NCI-H69 (cell line): ENCODE data around the gene TMEM132C.

ENCODE experiments used
- DNase-seq: peaks from one replicate; lab custom pipeline; 2025; lab: John Stamatoyannopoulos, UW

TMEM132C gene

DNA sequence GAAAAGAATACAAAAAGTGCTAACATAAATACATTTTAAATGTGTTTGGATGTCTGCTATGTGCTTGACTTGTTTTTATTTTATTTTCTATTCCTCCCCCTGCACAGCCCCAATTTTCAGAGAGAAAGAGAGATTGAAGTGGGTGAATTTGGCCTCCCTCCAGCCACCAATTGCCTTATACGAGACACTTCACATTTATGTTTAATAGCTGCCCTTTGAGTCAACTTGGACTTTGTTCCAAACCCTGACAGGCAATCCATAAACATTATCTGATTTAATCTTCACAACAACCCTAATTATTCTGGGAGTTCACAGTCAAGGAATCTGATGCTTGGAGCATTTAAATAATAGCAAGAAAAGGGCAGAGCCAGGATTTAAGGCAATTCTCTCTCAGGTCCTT, 395.1 kb downstream of the TMEM132C start:
- DNase-seq = peak; percentile 84

DNA sequence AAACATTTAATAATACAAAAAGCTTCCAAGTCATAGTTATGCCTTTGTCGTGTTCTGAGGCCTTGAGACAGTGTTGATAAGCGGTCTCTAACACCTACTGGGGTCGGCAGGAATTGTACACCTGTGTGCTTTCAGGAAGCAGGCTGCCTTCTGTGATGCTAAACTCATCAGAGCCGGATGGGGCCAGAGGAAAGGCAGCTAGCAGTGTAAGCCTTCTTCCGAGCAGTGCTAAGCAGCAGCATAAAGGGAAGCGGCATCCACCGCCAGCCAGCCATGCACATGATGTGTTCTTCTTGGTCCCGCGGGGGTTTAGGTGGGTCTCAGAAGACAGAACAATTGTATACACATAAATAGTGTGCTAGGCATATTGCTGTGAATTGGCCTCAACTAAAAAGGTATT, 397.5 kb downstream of the TMEM132C start:
- no peak for DNase-seq

DNA sequence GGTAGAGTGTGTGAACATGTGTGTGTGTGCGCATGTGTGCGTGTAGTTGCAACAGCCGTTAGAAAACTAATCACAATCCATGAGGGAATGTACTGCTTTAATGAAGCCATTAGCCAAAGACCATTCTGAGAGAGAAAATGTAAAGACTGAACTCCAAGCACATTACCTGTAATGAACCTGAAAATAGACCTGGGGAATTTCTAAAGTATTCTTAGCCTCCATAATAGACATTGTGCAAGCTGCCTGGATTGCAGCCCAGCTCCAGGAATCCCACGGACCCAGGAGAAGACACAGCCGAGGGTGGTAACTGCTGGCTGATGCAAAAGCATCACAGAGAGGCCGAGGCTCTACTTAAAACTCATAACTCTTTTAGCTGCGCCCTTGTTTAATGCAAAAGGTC, 400.2 kb downstream of the TMEM132C start:
- no peak for DNase-seq

DNA sequence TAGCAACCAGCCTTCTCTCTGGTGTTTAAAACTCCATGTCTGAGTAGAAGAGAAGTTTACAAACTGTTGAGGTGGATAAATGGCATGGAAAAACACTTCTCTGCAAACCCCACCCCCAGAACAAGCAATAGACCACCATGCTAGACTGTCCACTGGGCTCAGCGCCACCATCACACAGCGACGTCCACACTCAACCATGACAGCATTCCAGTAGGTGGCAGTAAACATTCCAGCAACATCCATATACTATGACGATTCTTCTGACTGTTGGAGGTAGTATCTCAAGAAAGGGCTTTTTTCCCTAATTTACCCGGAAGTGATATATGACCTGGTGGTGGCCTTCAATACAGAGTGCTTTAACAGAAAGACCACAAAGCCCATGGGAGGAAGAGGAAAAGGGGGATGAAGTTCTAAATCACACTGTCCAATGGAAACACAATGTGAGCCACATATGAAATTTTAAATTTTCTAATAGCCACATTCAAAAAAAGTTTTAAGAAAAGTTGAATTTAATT, 404.6 kb downstream of the TMEM132C start:
- no peak for DNase-seq

DNA sequence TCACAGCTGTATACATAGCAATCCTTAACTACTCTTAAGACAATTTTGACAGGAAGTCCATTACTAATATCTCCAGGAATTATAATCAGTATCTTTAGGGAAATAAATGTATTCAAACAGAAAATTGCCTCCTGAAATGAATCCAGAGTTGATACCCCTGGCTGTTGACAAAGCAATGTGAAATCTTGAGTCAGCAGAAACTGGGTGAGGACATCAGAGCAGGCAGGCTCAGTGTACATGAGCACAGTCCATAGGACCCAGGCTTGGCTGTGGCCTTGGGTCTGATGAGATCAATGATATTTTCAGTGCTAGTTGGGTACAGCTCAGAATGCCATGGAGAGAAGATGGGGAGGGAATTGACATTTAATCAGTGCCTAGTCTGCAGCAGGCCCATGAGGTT, 405.5 kb downstream of the TMEM132C start:
- no peak for DNase-seq

DNA sequence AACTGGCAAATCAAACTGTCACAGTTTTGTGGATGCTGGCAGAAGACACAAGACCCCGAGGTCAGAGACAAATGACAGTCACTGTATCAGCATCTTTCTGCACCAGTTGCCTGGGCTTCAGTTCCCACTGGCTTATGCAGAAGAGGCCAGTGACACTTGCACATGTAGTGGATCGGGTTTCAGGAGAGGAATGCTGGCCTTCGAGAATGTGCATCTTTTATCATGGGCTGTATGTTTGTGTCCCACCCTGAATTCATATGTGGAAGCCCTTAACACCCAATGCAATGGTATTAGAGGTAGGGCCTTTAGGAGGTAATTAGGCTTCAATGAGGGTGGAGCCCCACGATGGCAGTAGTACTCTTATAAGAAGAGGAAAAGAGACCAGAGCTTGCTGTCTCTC, 405.9 kb downstream of the TMEM132C start:
- DNase-seq = no peak

DNA sequence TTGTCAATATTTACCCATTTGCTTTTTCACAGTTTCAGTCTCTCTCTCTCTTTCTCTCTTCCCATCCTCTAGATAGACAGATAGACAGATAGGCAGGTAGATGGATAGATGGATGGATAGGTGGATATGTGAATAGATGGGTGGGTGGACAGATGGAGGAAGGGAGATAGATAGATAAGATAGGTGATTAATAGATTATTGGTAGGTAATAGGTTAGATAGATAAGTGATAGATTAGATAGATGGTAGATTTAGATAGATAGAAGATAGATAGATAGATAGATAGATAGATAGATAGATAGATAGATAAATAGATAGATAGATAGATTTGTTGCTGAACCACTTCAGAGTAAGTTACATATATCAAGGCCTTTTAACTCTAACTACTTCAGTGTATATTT, 408.6 kb downstream of the TMEM132C start:
- no peak for DNase-seq

DNA sequence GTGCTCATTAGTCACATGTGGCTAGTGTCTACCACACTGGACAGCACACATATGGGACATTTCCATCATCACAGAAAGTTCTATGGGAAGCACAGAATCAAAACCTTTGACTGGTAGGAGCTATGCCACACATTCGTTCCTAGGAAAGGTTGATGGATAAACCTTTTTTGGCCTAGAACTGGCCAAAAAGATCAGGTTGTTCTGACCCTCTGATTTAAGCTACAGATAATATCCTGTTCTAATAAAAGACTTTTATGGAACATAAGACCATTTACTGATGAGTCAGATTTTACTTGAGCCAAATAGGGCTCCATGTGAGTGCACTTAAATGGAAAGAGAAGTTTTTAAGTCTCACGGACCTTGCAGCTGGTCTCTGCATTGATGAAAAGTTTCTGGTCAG, 413.6 kb downstream of the TMEM132C start:
- DNase-seq = no peak

DNA sequence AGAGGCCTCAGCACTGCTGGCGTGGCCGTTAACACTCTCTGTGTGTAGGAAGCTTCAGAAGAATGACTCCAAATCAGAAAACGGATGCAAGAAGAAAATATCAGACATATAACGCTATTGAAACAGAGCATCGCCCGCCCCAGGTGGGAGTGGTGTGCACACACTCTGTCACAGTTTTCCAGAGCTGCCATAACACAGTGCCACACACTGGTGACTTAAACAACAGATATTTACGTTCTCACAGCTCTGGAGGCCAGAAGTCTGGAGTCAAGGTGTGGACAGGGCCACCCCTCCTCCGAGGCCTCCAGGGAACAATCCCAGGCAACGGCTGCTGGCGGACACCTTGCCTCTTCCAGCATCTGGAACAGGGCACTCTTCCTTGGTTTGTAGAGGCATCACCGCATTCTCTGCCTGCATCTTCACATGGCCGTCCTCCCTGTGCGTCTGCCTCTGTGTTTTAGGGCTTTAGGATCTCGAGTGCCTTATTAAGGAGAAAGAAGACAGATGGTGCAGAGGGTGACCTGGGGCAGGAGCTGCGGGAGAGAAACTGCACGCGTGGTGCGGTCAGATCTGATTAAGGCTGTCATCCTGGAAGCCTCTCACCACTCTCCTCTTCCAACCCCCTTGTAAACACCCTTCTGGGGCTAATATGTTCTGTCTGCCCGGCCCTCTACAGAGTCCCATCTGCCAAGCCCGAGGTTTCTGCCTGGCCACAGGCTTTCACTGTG, 415.7 kb downstream of the TMEM132C start:
- DNase-seq = peak; percentile 25

DNA sequence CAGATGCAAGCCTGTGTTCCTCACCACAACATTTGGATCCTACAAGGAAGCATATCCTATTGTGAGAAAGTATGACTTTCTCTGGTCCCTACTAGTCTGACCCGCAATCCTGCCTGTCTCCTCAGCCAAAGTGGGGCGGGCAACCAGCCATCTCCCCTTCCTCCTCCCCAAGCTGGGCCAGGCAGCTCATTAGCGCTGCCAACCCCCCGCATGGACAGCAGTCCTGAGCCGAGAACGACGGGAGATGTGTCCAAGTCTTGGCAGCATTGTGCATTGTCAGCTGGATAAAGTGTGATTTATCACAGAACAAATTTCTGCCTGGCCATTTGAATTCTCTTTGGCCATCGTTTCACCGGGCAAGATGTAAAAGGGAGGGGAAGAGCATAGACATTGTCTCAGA, 417.4 kb downstream of the TMEM132C start:
- no peak for DNase-seq

DNA sequence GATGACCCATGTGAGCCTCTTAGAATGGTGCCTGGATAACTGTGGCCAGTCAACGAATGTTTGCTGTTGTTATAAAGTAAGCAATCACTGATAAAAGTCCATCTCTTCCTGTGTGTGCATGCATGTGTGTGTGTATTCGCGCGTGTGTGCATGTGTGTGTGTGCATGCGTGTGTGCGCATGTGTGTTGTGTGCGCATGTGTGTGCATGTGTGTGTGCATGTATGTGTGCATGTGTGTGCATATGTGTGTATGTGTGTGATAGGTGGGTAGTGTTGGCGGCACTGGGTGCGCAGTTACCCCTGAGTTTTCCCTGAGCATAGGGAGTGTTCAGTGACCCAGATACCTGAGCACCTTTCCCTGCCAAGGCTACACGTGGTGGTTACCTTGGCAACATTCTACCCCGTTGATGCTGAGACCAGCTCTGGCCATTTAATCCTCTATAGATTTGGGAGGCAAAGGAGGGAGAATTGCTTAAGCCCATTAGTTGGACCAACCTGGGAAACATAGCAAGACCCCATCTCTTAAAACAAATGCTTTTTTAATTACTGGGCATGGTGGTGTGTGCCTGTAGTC, 419.0 kb downstream of the TMEM132C start:
- no peak for DNase-seq

DNA sequence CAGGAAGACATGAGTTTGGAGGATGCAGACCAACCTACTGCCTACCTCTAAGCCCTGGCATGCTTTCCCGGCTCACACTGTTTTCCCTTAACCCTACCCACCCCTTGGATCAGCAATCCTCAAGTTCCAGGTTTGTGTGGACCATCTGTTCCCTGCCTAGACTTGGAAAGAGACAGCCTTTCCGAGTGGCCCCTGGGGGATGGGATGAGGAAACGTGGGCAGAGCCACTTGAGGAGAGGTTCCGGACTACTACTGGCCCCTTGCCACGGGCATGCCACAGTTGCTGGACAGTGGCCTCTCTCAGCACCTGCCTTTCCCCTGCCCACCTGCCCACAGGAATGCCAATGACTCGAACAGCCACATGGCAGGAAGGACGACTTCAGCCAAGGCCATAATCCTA, 420.9 kb downstream of the TMEM132C start:
- DNase-seq = peak; percentile 18

DNA sequence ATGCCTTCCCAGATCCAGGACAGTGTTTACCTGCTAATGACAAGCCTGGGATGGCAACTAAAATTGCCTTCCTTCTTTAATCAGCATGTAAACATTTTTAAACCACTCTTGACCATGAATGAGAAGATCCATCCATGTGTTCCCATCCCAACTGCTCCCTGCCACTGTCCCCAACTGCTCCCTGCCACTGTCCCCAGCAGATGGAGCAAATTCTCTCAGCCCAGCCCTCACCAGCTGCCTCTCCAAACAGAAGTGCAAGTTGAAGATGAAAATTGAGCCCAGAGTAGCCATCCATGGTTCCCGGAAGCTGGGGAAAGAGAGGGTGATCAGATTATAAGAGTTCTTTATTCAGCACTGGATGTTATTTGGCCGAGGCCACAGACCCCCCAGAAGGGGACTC, 423.7 kb downstream of the TMEM132C start:
- peak; percentile 22 for DNase-seq

DNA sequence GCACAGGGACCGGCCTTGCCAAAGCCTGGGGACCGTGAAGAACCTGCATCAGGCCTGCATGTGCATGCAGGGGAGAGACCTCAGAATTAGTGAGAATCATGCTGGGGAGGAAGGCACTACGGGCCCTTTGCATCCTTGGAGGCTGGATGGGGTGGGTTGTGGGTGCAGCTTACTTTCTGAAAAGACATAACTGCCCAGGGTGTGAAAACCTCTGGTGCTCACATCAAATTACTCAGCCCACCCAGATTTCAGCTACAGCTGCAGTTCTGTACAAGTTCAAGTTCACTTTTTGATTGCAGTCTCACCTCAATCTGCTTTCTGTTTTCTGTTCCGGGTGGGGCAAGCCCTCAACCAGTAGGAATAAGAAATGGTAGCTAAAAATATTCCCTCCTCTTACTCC, 426.1 kb downstream of the TMEM132C start:
- no peak for DNase-seq

DNA sequence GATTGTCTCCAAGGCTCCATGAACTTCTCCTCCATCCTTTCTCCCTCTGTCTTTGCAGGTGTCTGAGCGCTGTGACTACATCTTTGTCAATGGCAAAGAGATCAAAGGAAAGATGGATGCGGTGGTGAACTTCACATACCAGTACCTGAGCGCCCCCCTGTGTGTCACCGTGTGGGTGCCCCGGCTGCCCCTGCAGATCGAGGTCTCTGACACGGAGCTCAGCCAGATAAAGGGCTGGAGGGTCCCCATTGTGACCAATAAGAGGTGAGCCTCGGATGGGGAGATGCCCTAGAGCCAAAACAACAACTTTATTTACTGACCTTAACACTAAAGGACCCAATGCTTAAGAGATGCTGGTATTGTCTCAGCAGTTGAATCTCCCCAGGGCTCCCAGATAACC, 426.8 kb downstream of the TMEM132C start:
- DNase-seq = no peak

DNA sequence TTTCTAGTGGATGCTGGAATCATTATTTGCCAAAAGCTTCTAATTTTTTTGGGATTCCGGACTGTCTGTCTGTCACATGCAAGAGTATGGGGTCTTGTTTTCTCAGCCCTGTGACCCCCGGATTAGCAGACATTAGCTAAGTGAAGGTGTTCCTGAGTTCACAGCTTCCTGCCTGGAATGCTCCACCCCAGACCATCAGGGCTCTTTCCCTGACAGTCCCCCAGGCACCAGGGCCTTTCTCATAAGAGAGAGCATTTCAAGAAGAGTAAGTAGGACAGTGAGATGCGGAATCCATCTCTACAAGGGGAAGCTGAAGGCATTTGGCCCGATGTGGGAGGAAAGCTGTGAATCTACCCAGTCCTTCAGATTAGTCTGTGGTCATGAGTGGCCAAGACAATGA, 427.5 kb downstream of the TMEM132C start:
- no peak for DNase-seq

DNA sequence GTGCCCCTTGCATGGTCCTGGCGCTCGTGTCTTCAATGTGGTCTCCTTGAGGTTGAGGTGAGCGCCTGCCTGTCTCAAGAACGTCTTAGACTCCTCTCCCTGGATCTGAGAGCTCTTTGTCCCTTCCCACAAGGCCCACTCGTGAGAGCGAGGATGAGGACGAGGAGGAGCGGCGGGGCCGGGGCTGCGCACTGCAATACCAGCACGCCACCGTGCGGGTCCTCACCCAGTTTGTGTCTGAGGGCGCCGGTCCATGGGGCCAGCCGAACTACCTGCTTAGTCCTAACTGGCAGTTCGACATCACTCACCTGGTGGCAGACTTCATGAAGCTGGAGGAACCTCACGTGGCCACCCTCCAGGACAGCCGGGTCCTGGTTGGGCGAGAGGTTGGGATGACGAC, 428.7 kb downstream of the TMEM132C start:
- DNase-seq = no peak

DNA sequence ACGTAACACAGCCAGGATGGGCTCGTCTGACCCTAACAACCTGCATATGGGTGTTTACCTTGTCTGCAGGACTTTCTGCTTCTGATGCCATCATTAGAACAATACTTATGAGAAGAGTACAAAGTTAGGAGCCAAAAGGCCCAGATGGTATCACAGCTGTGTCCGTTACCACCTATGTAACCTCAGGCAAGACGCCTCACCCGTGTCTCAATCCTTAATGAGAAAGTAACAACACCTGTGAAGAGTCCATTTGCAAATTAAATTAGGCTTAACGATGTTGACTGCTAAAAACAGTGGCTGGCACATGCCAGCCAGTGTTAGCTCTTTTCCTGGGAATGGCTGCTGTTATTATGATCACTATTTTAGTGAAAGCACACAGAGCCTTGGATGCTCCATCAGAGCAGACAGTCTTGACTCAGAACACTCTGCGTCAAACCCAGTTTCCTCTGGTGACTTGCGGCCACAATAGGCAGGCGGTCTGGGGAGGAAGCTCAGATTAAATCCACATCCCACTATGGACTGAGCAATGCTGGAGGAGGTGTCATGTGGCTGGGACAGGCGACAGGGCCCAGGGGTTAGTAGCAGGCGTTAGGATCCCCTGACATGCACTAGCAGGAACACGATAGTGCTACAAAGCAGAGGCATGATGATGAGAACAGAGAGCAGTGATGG, 431.5 kb downstream of the TMEM132C start:
- DNase-seq = peak; percentile 97

DNA sequence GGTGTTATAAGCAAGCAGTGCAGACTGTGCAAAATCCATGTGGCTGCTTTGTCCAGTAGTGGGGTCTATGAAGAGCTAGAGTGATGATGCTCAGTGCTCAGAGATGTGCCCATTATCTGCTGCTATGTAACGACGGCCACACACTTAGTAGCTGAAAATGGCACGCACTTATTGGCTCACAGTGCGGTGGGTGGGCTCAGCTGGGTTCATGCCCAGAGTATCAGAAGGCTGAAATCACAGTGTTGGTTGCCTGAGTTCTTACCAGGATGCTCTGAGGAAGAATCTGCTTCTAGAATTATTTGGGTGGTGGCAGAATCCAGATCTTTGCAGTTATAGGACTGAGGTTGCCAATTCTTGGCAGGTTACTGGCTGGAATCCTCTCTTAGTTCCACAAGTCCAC, 432.1 kb downstream of the TMEM132C start:
- peak; percentile 53 for DNase-seq

DNA sequence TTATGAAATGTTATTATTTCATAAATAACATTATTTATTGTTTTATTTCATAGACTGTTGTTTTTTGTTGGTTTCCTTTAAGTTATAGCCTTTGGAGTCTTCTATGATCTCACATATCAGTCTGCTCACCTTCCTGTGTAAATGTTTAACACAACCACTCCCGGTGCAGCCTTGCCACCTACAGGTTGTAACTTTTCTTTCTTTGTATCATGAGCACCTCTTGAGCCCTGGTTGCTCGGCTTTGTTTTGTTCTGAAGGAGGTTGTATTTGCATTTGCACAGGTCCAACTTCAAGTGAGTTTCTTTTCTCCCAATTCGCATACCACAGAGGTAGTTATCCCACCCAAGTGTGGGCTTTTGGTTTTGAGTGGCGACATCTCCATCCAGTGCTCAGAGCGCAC, 435.4 kb downstream of the TMEM132C start:
- no peak for DNase-seq

DNA sequence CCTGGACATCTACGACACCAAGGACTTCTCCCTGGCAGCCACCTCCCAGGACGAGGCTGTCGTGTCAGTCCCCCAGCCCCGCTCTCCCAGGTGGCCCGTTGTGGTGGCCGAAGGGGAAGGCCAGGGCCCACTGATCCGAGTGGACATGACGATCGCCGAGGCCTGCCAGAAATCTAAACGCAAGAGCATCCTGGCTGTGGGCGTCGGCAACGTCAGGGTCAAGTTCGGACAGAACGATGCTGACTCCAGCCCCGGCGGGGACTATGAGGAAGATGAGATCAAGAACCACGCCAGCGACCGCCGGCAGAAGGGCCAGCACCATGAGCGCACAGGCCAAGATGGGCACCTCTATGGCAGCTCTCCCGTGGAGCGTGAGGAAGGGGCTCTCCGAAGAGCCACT, 438.2 kb downstream of the TMEM132C start:
- no peak for DNase-seq

DNA sequence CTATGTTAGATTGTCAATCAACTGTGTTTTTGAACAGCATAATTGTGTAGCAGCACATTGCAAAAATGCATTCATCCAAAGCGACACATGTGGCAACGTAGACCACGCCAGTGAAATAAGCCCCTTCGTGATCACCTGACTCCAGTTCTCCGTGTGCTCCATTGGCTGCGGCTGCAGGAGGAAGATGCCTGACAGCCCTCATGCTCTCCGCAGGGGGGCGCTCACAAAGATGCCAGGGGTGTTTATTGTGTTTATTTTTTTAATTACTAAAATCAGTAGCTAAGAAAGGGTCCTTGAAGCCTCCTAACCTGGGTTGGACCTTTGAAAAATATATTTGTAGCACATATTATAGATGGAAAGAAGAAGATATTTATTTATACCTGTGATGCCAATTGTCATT, 440.5 kb downstream of the TMEM132C start:
- DNase-seq = no peak

DNA sequence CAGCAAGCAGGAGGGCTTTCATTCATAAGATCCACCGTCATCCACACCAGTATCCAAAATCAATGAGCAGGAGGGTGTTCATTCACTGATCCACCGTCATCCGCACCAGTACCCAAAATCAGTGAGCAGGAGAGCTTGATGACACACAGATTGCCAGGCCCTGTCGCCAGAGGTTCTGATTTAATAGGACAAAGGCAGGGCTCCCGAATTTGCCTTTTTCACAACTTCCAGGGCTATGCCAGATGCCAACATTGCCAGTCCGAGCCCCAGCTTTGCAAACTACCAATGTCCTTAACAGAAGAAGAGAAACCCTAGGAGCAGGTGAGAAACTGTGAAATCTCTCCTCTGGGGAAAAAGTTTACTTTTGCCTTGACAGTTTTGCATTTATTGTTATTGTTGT, 441.8 kb downstream of the TMEM132C start:
- DNase-seq = no peak
